Endodermal cell (in vitro differentiated cells): ENCODE results near the gene DBH. TPM values are rescaled to one million over a fixed set of nuclear protein-coding genes. Genes with fewer than 3 reads are reported as not detected.

Source experiments
- DNase-seq: peaks from one replicate; pipeline ENCODE4 v3.0.0-alpha.2; 2017
- H3K27ac ChIP-seq: 2 replicates; pipeline ENCODE4 v1.5.1; 2013; ENCODE audit warnings: mild to moderate bottlenecking, low read depth, low read length, moderate library complexity
- H3K27me3 ChIP-seq: 2 replicates; pipeline ENCODE4 v1.6.1; 2013; ENCODE audit warnings: mild to moderate bottlenecking, low read length, moderate library complexity; ENCODE audit not compliant: insufficient read depth, control insufficient read depth, poor library complexity, severe bottlenecking
- H3K36me3 ChIP-seq: 2 replicates; pipeline ENCODE4 v1.7.0; 2013; ENCODE audit warnings: mild to moderate bottlenecking, low read length, moderate library complexity; ENCODE audit not compliant: control insufficient read depth, insufficient read depth
- H3K4me1 ChIP-seq: one replicate; pipeline ENCODE4 v1.7.0; 2013; ENCODE audit warnings: low read length; ENCODE audit not compliant: control insufficient read depth, insufficient read depth
- H3K4me3 ChIP-seq: 2 replicates; pipeline ENCODE4 v1.5.1; 2013; ENCODE audit warnings: mild to moderate bottlenecking, low read length, moderate library complexity
- H3K9ac ChIP-seq: 2 replicates; pipeline ENCODE4 v1.6.1; 2013; ENCODE audit warnings: mild to moderate bottlenecking, low read length, moderate library complexity; ENCODE audit not compliant: poor library complexity, severe bottlenecking; ENCODE audit errors: extremely low read depth
- H3K9me3 ChIP-seq: 2 replicates; pipeline ENCODE4 v1.6.1; 2013; ENCODE audit warnings: mild to moderate bottlenecking, low read length, moderate library complexity; ENCODE audit not compliant: control insufficient read depth
- H3K27ac Mint-ChIP-seq: 2 replicates; pipeline ENCODE4 v1.8.0; 2020; ENCODE audit warnings: mixed read lengths
- H3K27me3 Mint-ChIP-seq: 2 replicates; pipeline ENCODE4 v1.8.0; 2021; ENCODE audit warnings: mild to moderate bottlenecking, mixed read lengths; ENCODE audit not compliant: insufficient read depth
- H3K36me3 Mint-ChIP-seq: 2 replicates; pipeline ENCODE4 v1.8.0; 2020; ENCODE audit warnings: low read depth, mixed read lengths
- H3K4me1 Mint-ChIP-seq: 2 replicates; pipeline ENCODE4 v1.8.0; 2020; ENCODE audit warnings: mixed read lengths
- H3K4me3 Mint-ChIP-seq: 2 replicates; pipeline ENCODE4 v1.8.0; 2020; ENCODE audit warnings: mild to moderate bottlenecking, moderate library complexity, mixed read lengths
- H3K9me3 Mint-ChIP-seq: 2 replicates; pipeline ENCODE4 v1.8.0; 2020; ENCODE audit warnings: mild to moderate bottlenecking, mixed read lengths
- CTCF ChIP-seq: fragments of 200-600 bp; sonication (generic); conservative IDR thresholded peaks from 2 replicates; pipeline ENCODE4 v1.5.0; 2021; ENCODE audit warnings: antibody characterized with exemption, mild to moderate bottlenecking
- WGBS, 2 experiments: methylation state at CpG; one replicate each; pipeline versions ENCODE4 v1.1.5 to v1.1.7; 2013; ENCODE audit warnings: missing lambda C conversion rate in 2 of 2, mixed read lengths in 1 of 2; ENCODE audit not compliant: insufficient coverage in 1 of 2, insufficient read length in 1 of 2; 5-methylcytosine and 5-hydroxymethylcytosine counted together
- total RNA-seq, 2 donors: library from RNA; stranded (reverse); fragmentation: NEBNext Ultra II Directional in 1 of 2; extraction: Animal tissue kit (Norgen Biotek cat#: 25700) in 1 of 2; gene quantifications; 2 replicates in 1 of 2; 3 replicates in 1 of 2; pipeline ENCODE4 v1.2.1, GENCODE V29; 2021

Gene DBH
- total RNA-seq, 2 donors from 2014 or later: not detected

DNA sequence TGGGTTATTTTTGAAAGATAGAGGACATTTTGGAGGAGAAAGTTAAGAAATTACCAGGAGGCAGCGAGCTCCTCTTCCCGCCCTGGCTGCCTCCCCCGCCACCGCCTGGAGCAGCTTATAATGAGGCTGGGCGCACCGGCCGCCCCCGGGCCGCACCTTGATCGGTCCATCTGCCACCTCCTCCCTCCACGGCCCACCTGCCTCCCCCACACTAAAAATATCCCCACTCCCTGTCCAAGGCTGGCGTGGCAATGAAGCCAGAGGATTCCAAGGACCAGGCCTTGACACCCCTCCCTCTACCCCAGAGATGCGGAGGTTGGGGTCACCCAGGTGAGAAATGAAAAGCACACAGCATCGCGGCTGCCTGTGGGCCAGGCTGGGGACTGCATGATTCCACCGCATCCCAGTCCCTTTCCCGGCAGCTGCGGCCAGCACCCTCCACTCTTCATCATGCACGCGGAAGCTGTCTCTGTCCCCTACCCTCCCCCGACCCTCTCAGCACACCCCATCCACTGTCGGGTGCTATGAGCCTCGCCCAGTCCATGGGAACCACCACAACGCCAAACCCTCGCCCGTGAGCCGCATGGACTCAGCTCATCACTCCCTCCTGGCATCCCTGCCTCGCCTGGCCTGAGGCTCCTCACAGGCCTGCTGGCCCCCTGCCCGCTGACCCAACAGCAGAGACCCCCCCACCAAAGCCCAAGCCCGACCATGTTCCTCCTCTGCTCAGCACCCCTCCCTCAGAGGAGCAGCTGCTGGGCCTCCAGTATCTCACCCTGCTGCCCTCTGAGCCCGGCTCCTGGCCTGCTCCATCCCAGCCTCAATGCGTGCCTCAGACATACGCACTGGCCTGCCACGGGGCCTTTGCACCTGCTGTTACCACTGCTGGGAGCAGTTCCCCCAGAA lies 51.9 kb downstream of the DBH start:
- Histone ChIP-seq H3K4me3 (no peak overlapping the region), H3K27ac (no peak overlapping the region), H3K9ac (no peak overlapping the region), H3K4me1 (no peaks in the 10 kb centered on the region), H3K9me3 (no peaks in the 10 kb centered on the region), H3K27me3 (no peaks in the 10 kb centered on the region), H3K36me3 (no peaks in the 10 kb centered on the region)
- no peak for TF ChIP-seq CTCF
- H3K9me3 Mint-ChIP-seq: no peaks in the 10 kb centered on the region
- H3K27me3 Mint-ChIP-seq: no peaks in the 10 kb centered on the region
- no peaks in the 10 kb centered on the region for H3K4me1 Mint-ChIP-seq
- no peak for DNase-seq
- no peaks in the 10 kb centered on the region for H3K36me3 Mint-ChIP-seq
- H3K27ac Mint-ChIP-seq: no peak overlapping the region
- no peak overlapping the region for H3K4me3 Mint-ChIP-seq
- 91 to 92% methylated on average over 4 to 34 of the region's 34 CpGs for WGBS, 2 experiments

DNA sequence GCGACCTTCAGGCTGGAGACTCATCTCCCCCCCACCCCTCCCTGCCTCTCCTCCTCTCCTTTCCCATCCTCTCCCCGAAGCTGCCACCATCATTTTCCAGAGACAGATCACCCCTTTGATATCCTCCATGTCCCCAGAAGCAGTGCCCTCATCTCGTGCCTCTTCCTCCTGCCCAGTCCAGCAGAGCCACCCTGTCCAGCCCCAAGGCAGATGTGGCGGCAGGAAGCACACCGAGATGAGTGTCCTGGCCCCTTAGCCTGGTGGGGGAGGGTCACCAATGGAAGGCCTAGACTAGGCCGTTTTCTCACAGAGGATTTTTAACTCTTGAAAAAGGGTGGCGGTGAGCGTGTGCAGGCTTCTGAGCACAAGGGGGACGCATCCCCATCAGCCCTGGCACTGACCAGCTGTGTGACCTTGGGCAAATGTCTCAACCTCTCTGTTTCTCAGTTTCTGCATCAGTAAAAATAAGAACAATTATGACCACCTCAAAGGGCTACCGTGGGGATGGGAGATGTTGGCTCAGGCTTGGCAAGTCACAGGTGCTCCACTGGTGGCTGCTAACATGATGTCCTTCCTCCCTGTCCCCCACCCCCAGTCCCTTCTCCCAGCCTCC lies 53.1 kb downstream of the DBH start:
- H3K27ac ChIP-seq: no peak overlapping the region
- no peak overlapping the region for H3K4me3 Mint-ChIP-seq
- no peak for TF ChIP-seq CTCF

GRCh38 chr9:133690081-133690561 lies 54.0 kb downstream of the DBH start:
- Mint-ChIP-seq H3K9me3 (no peaks in the 10 kb centered on the region), H3K36me3 (no peaks in the 10 kb centered on the region), H3K27me3 (no peaks in the 10 kb centered on the region), H3K4me1 (no peaks in the 10 kb centered on the region), H3K4me3 (no peak overlapping the region), H3K27ac (no peak overlapping the region)
- WGBS, 2 experiments: 87 to 93% methylated on average over 9 to 11 of the region's 11 CpGs
- Histone ChIP-seq H3K9ac (no peak overlapping the region), H3K36me3 (no peaks in the 10 kb centered on the region), H3K9me3 (no peaks in the 10 kb centered on the region), H3K4me1 (no peaks in the 10 kb centered on the region), H3K27me3 (no peaks in the 10 kb centered on the region), H3K27ac (no peak overlapping the region), H3K4me3 (no peak overlapping the region)
- no peak for TF ChIP-seq CTCF
- DNase-seq: no peak

More for the DNA sequence above, 53.1 kb downstream of the DBH start:
- no peaks in the 10 kb centered on the region for H3K27me3 Mint-ChIP-seq
- H3K9me3 ChIP-seq: no peaks in the 10 kb centered on the region
- no peak overlapping the region for H3K4me3 ChIP-seq
- H3K27me3 ChIP-seq: no peaks in the 10 kb centered on the region
- no peak for DNase-seq
- H3K36me3 ChIP-seq: no peaks in the 10 kb centered on the region
- H3K9ac ChIP-seq: no peak overlapping the region
- no peaks in the 10 kb centered on the region for H3K9me3 Mint-ChIP-seq
- H3K27ac Mint-ChIP-seq: no peak overlapping the region
- WGBS, 2 experiments: 92% methylated on average over 6 to 10 of the region's 10 CpGs
- H3K4me1 ChIP-seq: no peaks in the 10 kb centered on the region
- H3K36me3 Mint-ChIP-seq: no peaks in the 10 kb centered on the region
- H3K4me1 Mint-ChIP-seq: no peaks in the 10 kb centered on the region
